ENCODE data around the gene SPTSSB. TPM values are rescaled to one million over a fixed set of nuclear protein-coding genes. Genes with fewer than 3 reads are reported as not detected.

The SPTSSB gene
- total and polyA plus RNA-seq, 9 of the 15 experiments (the other 6 are each of a cell fraction or from before 2014, with no cell fraction given), result 0.07 TPM; not detected in 8

GRCh38 chr3:161310649-161311423 is 60.5 kb downstream of the SPTSSB start:
- WGBS (ENCODE audit: insufficient coverage, low coverage, missing lambda C conversion rate), result 2% methylated on average over 5 of the region's 5 CpGs
- no peak for FAIRE-seq
- Histone ChIP-seq H3K9me1 (ENCODE audit: control insufficient read depth, insufficient read depth, low read length) (no peaks in the 10 kb centered on the region), H3K9ac (ENCODE audit: insufficient read depth in 1 of 2, low read depth in 2 of 2, low read length in 2 of 2) (no peak overlapping the region), H3K4me1 (replicated peaks in 1 of 2; ENCODE audit: control insufficient read depth in 2 of 2, insufficient read depth in 2 of 2, low read length in 2 of 2) (no peaks in the 10 kb centered on the region), H4K20me1 (replicated peaks; ENCODE audit: control insufficient read depth, insufficient read depth, low read length) (no peaks in the 10 kb centered on the region), H3K27ac (ENCODE audit: extremely low read depth, low read depth, low read length) (no peak overlapping the region), H3K79me2 (ENCODE audit: control insufficient read depth, insufficient read depth, low read length) (no peaks in the 10 kb centered on the region), H3K4me2 (ENCODE audit: insufficient read depth, low read length) (no peak overlapping the region), H3K4me3 (no peak overlapping the region), H3K9me3 (replicated peaks; ENCODE audit: control insufficient read depth, insufficient read depth, low read depth, low read length) (no peaks in the 10 kb centered on the region), H3K27me3 (ENCODE audit: control insufficient read depth in 2 of 2, insufficient read depth in 2 of 2, low read length in 2 of 2) (no peaks in the 10 kb centered on the region), H2AFZ (ENCODE audit: low read depth, low read length) (no peak overlapping the region), H3K36me3 (ENCODE audit: control insufficient read depth, insufficient read depth, low read length) (no peaks in the 10 kb centered on the region)
- in situ Hi-C loops (cut with MboI) (no loop called here), intact Hi-C loops (cut with micrococcal nuclease) (no loop called here)
- ChIA-PET POLR2A (interaction anchor here (1.2 kb wide), 1 partner anchor 91 kb away, joined by 3 read pairs; no protein-coding TSS in a partner anchor), CTCF (ENCODE audit: low intra/inter-chr PET ratio) (no interaction called here)
- no peak for ATAC-seq
- TF ChIP-seq, protein P1, sequence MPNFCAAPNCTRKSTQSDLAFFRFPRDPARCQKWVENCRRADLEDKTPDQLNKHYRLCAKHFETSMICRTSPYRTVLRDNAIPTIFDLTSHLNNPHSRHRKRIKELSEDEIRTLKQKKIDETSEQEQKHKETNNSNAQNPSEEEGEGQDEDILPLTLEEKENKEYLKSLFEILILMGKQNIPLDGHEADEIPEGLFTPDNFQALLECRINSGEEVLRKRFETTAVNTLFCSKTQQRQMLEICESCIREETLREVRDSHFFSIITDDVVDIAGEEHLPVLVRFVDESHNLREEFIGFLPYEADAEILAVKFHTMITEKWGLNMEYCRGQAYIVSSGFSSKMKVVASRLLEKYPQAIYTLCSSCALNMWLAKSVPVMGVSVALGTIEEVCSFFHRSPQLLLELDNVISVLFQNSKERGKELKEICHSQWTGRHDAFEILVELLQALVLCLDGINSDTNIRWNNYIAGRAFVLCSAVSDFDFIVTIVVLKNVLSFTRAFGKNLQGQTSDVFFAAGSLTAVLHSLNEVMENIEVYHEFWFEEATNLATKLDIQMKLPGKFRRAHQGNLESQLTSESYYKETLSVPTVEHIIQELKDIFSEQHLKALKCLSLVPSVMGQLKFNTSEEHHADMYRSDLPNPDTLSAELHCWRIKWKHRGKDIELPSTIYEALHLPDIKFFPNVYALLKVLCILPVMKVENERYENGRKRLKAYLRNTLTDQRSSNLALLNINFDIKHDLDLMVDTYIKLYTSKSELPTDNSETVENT (CRISPR knock-in tag; IDR thresholded peaks at IDR 0.05), result no peak
- TF ChIP-seq HSF4 (CRISPR knock-in tag; IDR thresholded peaks at IDR 0.05; ENCODE audit: borderline replicate concordance), result no peak
- no peak for DNase-seq (ENCODE audit: extremely low read depth in 1 of 4, low spot score in 3 of 4)
- BruUV-seq (replicated peaks), result no TSS peak
